Testis (tissue), 3 donors: Measurements from ENCODE around the gene SETX. TPM values are rescaled to one million over a fixed set of nuclear protein-coding genes. Genes with fewer than 3 reads are reported as not detected.

Experiments
- DNase-seq: peaks from one replicate; pipeline ENCODE4 v3.0.0-alpha.2; 2019
- H3K27ac ChIP-seq, 2 donors: fragments of 200-600 bp; sonication (generic); one replicate each; pipeline ENCODE4 v1.5.1; 2019
- H3K27me3 ChIP-seq: fragments of 200-600 bp; sonication (generic); one replicate; pipeline ENCODE4 v1.5.1; 2019
- H3K36me3 ChIP-seq: fragments of 200-600 bp; sonication (generic); one replicate; pipeline ENCODE4 v1.5.1; 2017; ENCODE audit warnings: low read depth; ENCODE audit errors: missing control alignments
- H3K4me1 ChIP-seq: fragments of 200-600 bp; sonication (generic); one replicate; pipeline ENCODE4 v1.5.1; 2019
- H3K4me3 ChIP-seq, 2 donors: fragments of 200-600 bp; sonication (generic); one replicate each; pipeline ENCODE4 v1.5.1; 2017 to 2019
- H3K9me3 ChIP-seq: fragments of 200-600 bp; sonication (generic); one replicate; pipeline ENCODE4 v1.5.1; 2017
- POLR2A ChIP-seq: fragments of 450-650 bp; IDR thresholded peaks from one replicate; pipeline ENCODE4 v1.6.1; 2017; ENCODE audit warnings: antibody characterized with exemption, mild to moderate bottlenecking, moderate library complexity
- WGBS, 2 donors: methylation state at CpG; one replicate each; pipeline ENCODE4 v1.1.5; 2018; 5-methylcytosine and 5-hydroxymethylcytosine counted together
- intact Hi-C: fragments of 100-400 bp; cut with DNase I; formaldehyde crosslinking; loops from one replicate; pipeline ENCODE4 v1.15.1; 2023; ENCODE audit warnings: low total_unique reads
- polyA plus RNA-seq: library from polyadenylated mRNA; stranded (reverse); fragments of 350-450 nt; fragmentation: Illumina TruSeq; extraction: RNeasy Lipid Tissue Mini Kit (QIAGEN cat#74804); gene quantifications from one replicate; pipeline ENCODE4 v1.2.3, GENCODE V29; 2014; ENCODE audit warnings: low read depth, low replicate concordance; ENCODE audit not compliant: insufficient read depth
- total RNA-seq, 2 donors: library from RNA; depleted of rRNA; stranded (reverse); fragments of >200 nt; gene quantifications; one replicate each; pipeline ENCODE4 v1.2.3, GENCODE V29; 2016
- TF ChIP-seq, protein P1 (sequence below), 3 experiments: fragments of 450-650 bp in 2 of 3; fragments of 200-600 bp in 1 of 3; sonication (generic) in 1 of 3; IDR thresholded peaks; one replicate each; pipeline ENCODE4 v1.5.1; 2016 to 2019; ENCODE audit warnings: antibody characterized with exemption in 3 of 3, mild to moderate bottlenecking in 2 of 3, moderate library complexity in 1 of 3

The SETX gene
- total and polyA plus RNA-seq, 3 donors from 2014 or later = 74.1 to 157 (median 109) TPM

DNA sequence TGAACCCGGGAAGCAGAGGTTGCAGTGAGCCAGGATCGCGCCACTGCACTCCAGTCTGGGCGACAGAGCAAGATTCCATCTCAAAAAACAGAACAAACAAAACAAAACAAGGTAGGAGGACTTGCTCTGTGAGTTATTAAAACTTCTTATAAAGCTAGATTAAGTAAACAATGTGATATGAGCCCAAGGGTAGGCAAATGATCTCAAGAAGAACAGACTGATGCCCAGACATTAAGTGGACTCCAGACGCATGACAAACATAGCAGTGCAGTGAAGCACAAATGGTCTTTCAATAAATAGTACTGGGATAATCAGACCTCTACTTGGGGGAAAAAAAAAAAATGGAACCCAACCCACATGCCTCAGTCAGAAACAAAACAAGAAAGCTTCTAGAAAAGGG, 45.7 kb downstream of the SETX start:
- 93 to 99% methylated on average over 5 of the region's 5 CpGs for WGBS, 2 donors
- H3K4me3 ChIP-seq = no peak overlapping the region
- intact Hi-C loops = no loop called here
- DNase-seq = no peak
- TF ChIP-seq POLR2A = no peak
- TF ChIP-seq, protein P1, sequence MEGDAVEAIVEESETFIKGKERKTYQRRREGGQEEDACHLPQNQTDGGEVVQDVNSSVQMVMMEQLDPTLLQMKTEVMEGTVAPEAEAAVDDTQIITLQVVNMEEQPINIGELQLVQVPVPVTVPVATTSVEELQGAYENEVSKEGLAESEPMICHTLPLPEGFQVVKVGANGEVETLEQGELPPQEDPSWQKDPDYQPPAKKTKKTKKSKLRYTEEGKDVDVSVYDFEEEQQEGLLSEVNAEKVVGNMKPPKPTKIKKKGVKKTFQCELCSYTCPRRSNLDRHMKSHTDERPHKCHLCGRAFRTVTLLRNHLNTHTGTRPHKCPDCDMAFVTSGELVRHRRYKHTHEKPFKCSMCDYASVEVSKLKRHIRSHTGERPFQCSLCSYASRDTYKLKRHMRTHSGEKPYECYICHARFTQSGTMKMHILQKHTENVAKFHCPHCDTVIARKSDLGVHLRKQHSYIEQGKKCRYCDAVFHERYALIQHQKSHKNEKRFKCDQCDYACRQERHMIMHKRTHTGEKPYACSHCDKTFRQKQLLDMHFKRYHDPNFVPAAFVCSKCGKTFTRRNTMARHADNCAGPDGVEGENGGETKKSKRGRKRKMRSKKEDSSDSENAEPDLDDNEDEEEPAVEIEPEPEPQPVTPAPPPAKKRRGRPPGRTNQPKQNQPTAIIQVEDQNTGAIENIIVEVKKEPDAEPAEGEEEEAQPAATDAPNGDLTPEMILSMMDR (IDR thresholded peaks at IDR 0.05) = no peak
- H3K36me3 ChIP-seq = no peaks in the 10 kb centered on the region
- H3K27me3 ChIP-seq = no peaks in the 10 kb centered on the region
- no peaks in the 10 kb centered on the region for H3K4me1 ChIP-seq
- no peak overlapping the region for H3K27ac ChIP-seq
- H3K9me3 ChIP-seq = no peaks in the 10 kb centered on the region

DNA sequence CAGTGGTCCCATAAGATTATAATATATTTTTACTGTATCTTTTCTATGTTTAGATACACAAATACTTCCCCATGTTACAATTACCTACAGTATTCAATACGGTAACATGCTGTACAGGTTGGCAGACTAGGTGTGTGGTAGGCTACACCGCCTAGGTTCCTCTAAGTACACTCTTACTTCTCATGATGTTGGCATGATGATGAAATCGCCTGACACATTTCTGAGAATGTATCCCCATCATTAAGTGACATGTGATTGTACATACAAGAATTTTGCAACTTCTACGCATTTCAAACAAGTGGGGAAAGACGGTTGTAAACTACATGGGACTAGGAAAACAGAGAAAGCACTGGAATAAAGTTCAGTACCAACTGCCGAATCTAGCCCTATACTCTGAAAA, 53.3 kb downstream of the SETX start:
- H3K4me1 ChIP-seq = no peaks in the 10 kb centered on the region
- DNase-seq = no peak
- no peak overlapping the region for H3K4me3 ChIP-seq
- no peaks in the 10 kb centered on the region for H3K9me3 ChIP-seq
- H3K27ac ChIP-seq = no peak overlapping the region
- no peak for TF ChIP-seq POLR2A
- TF ChIP-seq, protein P1 (IDR thresholded peaks at IDR 0.05) = no peak
- 93 to 98% methylated on average over 6 of the region's 6 CpGs for WGBS, 2 donors
- intact Hi-C loops = no loop called here
- no peaks in the 10 kb centered on the region for H3K36me3 ChIP-seq
- H3K27me3 ChIP-seq = no peaks in the 10 kb centered on the region

DNA sequence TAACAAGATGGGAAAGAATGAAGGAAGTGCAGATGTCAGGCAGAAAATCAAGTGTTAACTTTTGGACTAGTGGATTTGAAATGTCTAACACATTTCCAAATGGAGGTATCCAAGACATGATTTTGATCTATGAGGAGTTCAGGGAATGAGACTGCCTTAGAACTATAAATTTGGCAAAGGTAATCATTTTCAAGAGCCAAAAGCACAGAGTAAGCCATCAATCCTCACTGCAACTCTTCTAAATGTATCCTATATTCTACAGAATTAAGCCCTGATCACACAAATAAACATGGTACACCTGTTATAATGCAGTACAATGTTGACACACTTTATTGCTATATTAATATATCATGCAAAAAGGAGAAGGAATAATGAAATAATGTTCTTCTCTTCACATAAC, 55.6 kb downstream of the SETX start:
- intact Hi-C loops = no loop called here
- H3K4me3 ChIP-seq = no peak overlapping the region
- TF ChIP-seq, protein P1 (IDR thresholded peaks at IDR 0.05) = no peak
- no peak for TF ChIP-seq POLR2A
- no peaks in the 10 kb centered on the region for H3K4me1 ChIP-seq
- H3K27ac ChIP-seq = no peak overlapping the region
- H3K36me3 ChIP-seq = no peaks in the 10 kb centered on the region
- H3K9me3 ChIP-seq = no peaks in the 10 kb centered on the region
- H3K27me3 ChIP-seq = no peaks in the 10 kb centered on the region
- DNase-seq = no peak

DNA sequence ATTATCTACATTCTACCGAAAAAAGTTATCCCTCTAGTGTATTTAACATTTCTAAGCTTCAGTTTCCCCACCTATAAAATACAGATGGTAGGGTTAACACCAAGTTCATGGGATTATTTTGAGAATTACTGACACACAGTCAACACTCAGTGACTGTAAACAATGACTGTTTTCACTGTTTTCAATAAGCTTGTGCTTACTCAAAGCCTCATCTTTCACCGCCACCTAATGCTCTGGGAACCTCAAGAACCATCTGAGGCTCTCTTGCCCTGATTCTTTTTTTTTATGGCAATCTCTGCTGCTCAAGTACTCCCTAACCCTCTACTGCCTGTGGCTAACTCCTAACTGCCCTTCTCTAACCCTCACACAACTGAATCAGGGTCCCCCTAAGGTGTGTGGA, 59.6 kb downstream of the SETX start:
- no peaks in the 10 kb centered on the region for H3K9me3 ChIP-seq
- TF ChIP-seq POLR2A = no peak
- TF ChIP-seq, protein P1 (IDR thresholded peaks at IDR 0.05) = no peak
- no peak overlapping the region for H3K27ac ChIP-seq
- no peaks in the 10 kb centered on the region for H3K36me3 ChIP-seq
- 90 to 93% methylated on average over 2 of the region's 2 CpGs for WGBS, 2 donors
- no peaks in the 10 kb centered on the region for H3K4me1 ChIP-seq
- H3K4me3 ChIP-seq = no peak overlapping the region
- intact Hi-C loops = no loop called here
- no peaks in the 10 kb centered on the region for H3K27me3 ChIP-seq
- no peak for DNase-seq

DNA sequence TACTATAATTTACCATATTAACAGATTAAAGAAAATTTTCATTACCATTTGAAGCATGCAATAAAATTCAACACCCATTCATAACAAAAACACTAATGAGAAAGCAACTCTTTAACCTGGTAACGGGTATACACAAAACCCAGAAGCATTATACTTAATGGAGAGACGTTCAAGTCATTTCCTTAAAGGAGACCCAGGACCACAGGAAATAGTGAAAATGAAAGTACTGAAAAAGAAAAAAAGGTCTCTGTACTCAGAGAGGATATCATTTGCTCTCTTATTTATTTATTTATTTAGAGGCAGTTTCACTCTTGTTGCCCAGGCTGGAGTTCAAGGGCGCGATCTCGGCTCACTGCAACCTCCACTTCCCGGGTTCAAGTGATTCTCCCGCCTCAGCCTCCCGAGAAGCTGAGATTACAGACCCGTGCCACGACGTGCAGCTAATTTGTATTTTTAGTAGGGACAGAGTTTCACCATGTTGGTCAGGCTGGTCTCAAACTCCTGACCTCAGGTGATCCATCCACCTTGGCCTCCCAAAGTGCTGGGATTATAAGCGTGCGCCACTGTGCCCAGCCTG, 61.6 kb downstream of the SETX start:
- no peaks in the 10 kb centered on the region for H3K27me3 ChIP-seq
- TF ChIP-seq POLR2A = no peak
- TF ChIP-seq, protein P1 (IDR thresholded peaks at IDR 0.05) = no peak
- H3K9me3 ChIP-seq = no peaks in the 10 kb centered on the region
- no peaks in the 10 kb centered on the region for H3K4me1 ChIP-seq
- no peak overlapping the region for H3K27ac ChIP-seq
- 94% methylated on average over 13 of the region's 13 CpGs for WGBS, 2 donors
- H3K4me3 ChIP-seq = no peak overlapping the region
- no peaks in the 10 kb centered on the region for H3K36me3 ChIP-seq
- intact Hi-C loops = no loop called here
- DNase-seq = no peak
